ENCODE measurements around the gene COL18A1.

DNA sequence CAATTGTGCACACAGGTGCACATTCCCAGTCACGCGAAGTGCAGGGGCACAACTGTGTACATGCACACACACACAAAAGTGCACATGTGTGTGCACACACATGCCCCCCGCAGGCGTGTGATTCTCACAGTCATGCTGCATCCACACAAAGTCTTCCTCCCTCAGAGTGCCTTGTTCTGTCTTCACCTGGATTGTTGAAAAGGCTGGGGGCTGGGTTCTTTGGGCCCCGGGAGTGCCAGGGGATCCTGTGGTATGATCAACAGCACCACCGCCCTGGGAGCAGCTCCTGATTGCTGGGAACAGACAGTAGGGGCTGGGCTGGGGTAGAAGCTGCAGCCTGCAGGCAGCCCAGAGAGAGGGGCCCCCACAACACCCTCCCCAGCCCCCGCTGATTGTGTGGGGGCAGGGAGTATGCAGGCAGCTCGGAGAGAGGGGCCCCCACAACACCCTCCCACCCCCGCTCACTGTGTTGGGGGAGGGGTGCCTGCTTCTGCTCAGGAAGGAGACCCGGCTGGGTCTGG, 3.4 kb downstream of the COL18A1 start:
- TF ChIP-seq, protein P1, sequence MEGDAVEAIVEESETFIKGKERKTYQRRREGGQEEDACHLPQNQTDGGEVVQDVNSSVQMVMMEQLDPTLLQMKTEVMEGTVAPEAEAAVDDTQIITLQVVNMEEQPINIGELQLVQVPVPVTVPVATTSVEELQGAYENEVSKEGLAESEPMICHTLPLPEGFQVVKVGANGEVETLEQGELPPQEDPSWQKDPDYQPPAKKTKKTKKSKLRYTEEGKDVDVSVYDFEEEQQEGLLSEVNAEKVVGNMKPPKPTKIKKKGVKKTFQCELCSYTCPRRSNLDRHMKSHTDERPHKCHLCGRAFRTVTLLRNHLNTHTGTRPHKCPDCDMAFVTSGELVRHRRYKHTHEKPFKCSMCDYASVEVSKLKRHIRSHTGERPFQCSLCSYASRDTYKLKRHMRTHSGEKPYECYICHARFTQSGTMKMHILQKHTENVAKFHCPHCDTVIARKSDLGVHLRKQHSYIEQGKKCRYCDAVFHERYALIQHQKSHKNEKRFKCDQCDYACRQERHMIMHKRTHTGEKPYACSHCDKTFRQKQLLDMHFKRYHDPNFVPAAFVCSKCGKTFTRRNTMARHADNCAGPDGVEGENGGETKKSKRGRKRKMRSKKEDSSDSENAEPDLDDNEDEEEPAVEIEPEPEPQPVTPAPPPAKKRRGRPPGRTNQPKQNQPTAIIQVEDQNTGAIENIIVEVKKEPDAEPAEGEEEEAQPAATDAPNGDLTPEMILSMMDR (IDR thresholded peaks at IDR 0.05; ENCODE audit: control extremely low read depth in 1 of 3, insufficient read depth in 1 of 3, low read depth in 1 of 3, low read length in 3 of 3): no peak
- TF ChIP-seq JUND (IDR thresholded peaks at IDR 0.05; ENCODE audit: low read length) (no peak), EP300 (IDR thresholded peaks at IDR 0.05; ENCODE audit: borderline replicate concordance in 1 of 2, low read depth in 2 of 2, low read length in 2 of 2) (no peak), POLR2A (IDR thresholded peaks at IDR 0.05; ENCODE audit: control extremely low read depth in 1 of 2, low read depth in 2 of 2, low read length in 2 of 2) (no peak), POLR2AphosphoS5 (IDR thresholded peaks at IDR 0.05; ENCODE audit: low read depth, low read length) (peak; percentile 13; the same call in 1 of the 2 replicates), KDM1A (IDR thresholded peaks at IDR 0.05; ENCODE audit: borderline replicate concordance, low read length) (no peak), SUZ12 (IDR thresholded peaks at IDR 0.05; ENCODE audit: low read length) (no peak), CREB1 (IDR thresholded peaks at IDR 0.05) (no peak), TCF12 (IDR thresholded peaks at IDR 0.05; ENCODE audit: low read depth, low read length) (no peak), TAF1 (IDR thresholded peaks at IDR 0.05; ENCODE audit: low read depth, low read length) (no peak)

All from H1 (cell line).